NCI-H446 treated with DMSO at 0.1 percent for 48 hours (cell line): ENCODE results near the gene CCNG2.

Source experiments
- DNase-seq: peaks from one replicate; lab custom pipeline; 2025; lab: John Stamatoyannopoulos, UW

CCNG2 gene

DNA sequence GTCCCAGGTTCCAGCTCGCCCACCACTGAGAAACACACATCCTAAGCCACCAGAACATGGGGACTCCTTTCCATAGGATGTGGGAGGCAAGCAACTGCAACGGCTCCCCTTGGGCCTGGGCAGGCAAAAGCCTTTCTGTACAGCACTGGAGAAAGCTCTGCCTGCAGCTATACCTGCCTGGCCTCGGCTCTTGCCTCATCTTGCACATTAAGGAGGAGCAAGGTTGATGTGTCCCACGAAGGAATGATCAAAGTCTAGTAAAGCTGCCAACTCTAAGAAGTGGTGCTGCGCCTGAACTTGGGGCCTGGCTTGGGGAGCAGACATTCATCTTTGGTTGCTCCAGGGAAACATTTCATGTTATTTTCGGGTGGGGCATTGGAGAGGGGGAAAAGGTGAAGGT is 19.6 kb downstream of the CCNG2 start:
- no peak for DNase-seq

DNA sequence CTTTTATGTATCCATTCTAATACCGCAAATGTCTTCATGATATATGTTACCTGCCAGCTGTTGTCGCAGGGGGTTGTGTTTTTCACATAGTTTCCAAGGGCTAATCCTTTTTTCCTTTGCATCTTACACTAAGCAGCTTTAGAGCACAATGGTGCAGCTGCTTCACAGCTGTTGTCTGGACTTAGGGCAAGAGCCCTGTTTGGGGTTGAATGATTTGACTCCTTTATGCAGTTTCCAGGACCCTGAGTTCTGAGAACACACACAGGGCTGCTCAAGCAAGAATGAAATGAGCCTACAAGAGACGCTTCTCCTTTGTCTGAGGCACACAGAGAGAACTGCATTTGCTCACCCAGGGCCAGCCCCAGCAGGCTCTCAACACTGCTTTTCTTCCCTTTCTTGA is 20.2 kb downstream of the CCNG2 start:
- no peak for DNase-seq

DNA sequence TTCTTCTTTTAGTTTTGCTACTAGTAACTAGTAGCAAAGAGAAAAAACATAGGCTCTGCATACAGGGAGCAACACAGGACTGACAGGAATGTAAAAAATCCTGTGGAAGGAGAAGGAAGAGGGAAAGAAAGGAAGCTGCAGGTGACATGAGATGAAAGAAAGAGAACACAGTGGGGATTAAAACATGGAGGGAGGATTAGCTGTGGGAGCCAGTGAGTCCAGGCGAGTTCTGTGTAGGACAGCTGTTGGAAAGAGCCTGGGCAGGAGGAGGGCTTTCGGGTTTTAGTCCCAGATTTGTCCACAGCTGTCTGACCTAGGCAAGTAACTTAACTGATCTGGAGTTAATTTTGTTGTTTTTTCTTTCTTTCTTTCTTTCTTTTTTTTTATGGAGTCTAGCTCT is 21.6 kb downstream of the CCNG2 start:
- no peak for DNase-seq

DNA sequence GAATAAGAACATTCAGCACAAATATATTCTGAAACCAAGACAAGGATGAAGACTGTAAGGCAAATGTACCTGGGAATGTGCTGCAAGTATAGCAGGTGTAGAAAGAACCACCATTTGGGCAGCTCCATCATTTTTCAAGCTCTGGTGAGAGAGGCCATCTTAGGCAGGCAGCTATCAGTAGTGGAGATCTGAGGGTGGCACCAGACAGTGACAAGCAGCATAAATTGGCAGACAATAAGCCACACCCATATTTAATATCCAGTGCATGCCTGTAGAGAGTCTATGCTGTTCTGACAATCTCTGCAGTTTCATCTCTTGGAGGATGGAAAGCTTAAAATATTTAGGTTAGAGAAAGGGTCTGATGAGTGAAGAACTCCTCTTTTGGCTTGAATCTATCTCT is 22.5 kb downstream of the CCNG2 start:
- DNase-seq: no peak

DNA sequence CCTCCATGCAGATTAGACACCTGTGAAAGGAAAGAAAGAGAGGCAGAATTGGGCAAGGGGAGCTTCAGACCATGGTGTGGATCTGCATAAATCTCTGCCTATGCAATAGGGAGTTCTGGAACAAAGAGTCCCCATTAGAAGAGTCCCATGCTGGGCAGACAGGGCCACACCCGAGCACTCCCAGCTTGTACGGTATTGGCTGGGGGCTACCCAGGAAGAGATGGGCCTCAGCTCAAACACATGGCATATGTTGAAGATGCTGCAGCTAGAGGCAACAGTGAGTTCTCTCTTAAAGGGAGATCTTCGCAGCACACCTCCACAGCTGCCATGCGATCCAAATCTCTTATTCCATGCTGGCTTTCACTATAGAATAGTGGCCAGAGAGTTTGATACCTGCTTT is 24.7 kb downstream of the CCNG2 start:
- no peak for DNase-seq

DNA sequence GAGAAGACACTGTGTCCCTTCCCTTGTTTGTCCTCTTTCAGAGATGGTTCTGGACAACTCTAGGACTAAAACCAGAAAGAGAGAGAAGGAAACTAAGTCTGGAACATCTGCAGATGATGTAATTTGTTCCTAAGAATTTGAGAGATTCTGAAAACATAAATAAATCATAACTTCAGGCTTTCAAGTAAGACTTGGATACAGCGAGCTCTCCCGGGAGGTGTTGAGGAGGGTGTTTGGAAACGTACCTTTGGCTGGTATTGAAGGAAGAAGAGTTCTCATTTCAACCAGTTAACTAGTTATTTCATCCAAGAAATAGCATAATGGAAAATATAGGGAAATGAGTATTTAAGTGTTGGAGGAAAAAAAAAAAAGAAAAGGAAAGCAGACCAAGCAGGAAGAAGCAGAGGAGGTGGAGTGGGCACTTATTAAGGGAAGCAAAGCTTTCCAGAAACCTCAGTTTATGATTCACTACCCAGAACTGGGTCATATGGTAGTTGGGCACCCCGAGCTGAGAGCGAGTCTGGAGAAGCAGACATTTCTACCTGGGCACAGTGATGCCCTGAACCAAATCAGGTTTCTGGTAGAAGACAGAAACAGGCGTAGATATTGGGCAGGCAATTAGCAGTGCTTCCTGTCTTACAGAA is 26.9 kb downstream of the CCNG2 start:
- DNase-seq: no peak

DNA sequence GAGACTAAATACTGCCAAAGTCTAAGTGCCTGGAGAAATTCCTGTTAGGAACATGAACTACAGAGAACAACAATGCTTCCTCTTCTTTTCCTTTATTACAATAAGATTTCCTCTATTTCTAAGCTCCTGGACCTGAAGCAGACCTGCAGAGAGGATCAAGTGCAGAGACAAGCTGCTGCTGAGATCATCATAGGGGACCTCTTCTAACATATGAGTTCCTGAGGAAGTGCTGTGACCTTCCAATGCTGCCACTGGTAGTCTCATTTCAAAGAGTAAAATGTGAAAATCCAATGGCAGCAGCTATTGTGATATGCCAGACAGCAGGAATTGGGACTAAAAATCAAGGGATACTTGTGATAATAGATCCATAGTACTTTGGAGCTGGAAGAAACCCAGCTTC is 28.0 kb downstream of the CCNG2 start:
- no peak for DNase-seq

DNA sequence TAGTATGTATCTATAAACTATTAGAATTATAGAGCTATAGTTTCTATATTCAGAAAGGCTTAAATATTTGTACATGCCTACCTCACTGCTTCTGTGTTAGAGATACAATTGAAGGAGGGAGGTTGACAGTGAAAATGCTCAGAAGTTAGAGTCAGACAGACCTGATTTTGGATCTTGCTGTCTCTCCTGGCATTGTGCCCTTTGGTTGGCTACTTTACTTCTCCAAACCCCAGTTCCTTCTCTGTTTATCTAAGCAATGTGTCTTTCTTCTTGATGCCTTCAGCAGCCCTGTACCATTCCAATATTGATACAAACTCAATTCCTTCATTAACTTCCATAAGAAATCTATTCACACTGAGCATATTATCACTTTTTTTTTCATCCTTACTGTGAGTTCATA is 28.7 kb downstream of the CCNG2 start:
- DNase-seq: no peak

DNA sequence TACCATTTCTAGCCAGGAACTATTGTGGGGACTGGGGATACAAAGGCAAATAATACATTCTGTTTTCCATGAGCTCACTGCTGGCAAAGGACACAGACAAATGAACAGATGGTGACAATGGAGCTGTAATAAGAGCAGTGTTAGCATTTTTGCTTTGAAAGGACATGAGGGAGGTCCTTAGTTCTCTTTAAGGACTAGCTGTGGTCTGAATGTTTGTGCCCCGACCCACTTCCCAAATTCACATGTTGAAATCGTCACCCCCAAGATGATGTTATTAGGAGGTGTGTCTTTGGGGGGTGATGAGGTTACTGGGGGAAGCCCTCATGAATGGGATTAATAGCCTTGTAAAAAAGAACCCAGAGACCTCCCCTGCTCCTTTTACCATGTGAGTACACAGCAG is 30.3 kb downstream of the CCNG2 start:
- DNase-seq: peak; percentile 82

DNA sequence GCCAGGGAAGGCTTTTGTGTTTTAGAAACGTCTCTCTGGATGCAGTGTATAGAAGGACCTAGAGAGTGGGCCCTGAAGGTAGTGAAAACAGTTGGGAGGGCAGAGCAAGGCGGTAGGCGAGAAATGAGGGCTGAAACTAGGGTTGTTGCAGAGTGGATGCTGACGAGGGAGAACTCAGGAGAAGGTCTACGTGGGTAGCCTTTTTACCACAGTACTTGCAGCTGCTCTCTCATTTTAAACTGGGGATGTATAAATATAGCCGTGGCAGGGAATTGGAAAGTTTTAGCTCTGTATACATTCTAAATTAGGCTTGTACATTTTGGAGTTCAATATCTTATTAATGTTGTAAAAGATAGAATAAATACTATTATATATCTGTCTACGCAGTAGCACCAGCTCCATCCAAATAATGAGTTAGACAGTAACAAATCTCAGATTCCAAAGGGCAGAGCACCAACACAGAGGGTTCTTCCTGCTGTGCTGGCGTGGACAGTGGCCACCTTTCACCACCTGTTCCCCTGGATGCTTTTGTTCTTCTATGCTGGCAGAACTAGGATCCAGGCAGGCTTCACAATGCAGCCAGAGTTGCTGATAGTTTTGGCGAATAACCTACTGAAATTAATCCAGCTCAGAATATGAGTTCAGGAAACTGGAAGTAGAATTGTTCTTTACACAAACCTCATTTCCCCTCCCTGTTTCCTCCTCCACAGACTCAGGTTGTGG is 31.7 kb downstream of the CCNG2 start:
- DNase-seq: no peak

DNA sequence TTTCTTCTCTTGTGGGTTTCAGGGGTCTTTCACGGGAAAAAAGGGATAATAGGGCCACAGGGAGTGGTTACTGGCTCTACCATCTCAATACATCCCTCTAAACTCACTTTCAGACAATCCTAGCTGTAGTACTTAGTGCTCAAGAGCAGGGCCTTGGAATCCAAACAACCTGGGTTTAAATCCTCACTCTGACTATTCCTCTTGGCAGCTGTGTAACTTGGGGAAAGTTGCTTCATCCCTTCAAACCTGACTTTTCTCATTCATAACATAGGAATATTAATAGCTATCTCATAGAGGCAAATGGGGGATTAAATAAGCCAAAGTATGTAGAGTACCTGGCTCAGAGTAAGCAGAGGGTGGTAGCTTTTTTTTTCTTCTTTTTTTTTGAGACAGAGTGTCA is 32.4 kb downstream of the CCNG2 start:
- DNase-seq: no peak

DNA sequence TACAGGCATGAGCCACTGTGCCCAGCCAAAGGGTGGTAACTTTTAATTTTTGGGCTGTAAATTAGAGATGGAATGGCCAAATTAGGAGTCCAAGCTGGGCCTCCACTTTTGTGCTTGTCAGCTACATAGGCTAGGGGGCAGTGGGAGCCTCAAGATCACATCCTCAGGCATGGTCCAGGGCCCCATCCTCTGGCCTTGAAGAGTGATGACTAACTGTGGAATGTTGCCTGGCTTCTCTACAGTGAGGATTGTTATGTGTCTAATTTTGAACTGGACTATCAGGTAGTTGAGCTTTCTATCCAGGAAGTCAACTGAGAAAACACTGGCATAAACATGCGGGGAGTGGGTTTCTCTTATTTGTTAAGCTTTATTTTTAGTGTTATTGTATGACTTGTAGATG is 33.0 kb downstream of the CCNG2 start:
- no peak for DNase-seq

DNA sequence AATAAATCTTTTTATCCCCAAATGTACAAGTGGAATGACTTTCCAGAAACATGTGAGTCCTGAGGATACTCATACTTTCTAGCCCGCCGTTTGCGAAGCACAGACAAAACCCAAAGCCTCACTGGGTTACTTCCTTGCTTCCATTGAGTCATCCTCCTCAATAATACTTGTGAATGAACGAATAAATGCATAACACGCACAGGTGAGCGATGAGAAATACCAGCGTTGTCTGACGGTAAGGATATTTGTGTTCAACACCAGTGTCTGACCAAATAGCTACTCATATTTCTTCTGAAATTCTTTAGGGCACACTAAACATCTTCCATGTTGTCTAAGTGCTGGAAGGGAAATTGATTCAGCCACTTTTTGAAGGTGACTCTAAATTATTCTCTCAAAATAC is 36.0 kb downstream of the CCNG2 start:
- DNase-seq: no peak

DNA sequence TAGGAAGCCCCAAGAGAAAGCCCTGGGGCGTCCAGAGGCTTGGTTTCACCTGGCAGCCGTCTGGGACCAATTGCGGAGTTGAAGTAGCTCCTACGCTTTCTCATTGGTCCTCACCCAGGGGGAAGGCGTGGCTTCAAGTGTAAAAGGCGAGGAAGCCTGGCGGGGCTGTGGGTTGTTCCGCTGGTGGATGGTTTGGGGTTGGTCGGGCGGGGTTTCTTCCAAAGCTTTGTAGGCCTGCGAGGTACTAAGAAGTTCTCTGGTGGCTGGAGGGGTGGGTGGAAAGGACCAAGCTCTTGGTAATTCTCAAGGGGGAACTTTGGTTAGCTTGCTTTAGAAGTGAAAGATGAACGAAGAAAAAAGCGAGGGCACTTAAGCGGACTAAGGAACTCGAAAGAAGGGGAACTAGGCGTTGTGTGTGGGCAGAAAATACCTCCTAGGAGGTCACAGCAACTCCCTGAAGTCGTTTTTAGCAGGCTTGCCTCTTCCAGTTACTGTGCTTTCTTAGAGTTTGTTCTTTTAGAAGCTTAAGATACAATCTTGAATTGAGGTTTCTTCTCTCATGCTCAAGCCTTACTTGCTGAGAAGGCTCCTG is 36.6 kb downstream of the CCNG2 start:
- no peak for DNase-seq

DNA sequence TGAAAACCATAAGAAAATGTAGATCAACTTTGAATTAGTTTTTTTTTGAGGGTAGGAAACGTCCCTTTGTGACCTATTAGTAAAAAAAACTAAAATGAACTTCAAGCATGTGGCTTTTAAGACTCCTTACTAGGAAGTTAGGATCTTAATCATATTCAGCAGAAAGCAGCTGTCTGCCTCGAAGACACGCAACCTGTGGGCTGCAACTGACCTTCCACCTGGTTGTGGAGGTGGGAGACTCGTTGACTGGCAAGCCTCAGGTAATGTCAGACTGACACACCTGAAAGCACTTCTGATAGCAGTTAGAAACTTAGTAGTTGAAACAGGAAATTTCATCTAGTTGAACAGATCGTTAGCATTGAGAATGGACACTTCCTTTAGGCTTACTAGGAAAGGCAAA is 37.4 kb downstream of the CCNG2 start:
- DNase-seq: no peak

DNA sequence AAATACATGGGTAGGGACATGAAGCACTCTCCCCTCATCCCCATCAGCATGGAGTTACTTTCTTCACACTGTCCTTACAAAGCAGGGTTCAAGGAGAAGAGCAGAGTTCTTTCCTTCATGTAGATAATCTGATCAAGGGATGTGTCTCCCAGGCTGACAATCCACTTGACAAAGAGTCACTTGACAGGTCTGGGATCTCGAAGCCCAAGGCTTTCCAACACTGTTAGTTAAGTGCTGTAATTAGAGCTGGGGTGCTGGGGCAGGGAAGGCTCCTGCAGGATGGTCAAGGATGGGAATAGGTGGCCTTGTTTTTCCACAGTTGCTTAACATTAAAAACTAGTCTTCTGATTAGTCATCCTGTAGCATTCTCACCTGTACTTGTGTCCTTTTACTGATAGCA is 38.0 kb downstream of the CCNG2 start:
- no peak for DNase-seq

DNA sequence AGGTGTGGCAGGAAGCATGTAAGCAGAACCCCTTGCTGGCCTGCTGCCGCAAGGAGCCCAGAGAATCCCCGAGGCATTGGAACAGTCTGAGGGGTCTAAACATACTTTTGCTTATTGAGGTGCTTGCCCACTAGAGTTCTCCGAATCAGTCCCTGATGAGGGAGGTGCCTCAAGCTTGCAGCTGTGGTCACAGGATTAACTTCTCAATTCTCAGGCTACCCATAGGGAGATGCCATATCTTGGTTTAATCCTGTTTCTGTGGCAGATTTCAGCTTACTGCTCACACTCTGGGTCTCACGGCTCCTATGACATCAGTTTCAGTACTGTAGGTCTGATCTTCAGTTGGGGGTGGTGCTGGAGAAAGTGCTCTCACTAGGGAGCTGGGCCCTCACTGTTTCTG is 39.9 kb downstream of the CCNG2 start:
- no peak for DNase-seq

DNA sequence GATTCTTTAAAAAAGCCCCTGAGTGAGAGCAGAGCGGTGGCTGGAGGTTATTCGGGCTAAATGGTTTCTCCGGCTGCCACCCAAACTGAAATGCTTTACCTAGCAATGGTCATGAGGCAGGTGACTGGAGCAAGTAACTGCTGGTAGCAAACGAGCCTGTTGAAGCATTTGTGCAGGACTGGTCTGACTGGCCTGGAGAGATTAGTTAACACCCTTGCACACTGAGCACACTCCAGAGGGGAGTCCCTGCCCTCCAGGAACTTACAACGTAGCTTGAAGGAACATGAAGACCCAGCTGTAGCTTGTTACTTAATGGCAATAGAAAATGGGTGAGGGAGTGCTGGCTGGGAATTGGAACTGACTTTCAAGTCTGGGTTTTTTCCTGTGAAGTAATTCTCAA is 40.4 kb downstream of the CCNG2 start:
- DNase-seq: no peak

DNA sequence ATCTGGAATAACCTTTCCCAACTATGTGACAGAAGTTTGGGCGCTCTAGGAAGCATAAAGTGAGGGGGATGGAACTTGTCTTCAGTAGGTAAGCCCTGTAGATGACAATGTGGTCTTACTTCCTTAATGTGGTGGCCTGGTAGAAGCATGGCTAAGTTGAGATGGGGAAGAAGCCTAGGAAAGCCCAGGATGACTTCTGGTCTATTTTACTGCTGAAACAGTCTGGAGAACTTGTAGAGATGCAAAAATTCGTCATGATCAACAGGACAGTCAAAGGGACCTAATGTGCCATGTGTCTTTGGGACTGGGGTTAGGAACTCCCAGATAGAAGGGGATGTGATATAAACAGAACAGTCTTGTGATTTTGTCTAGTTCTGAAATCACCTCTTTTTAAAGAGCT is 40.8 kb downstream of the CCNG2 start:
- no peak for DNase-seq

DNA sequence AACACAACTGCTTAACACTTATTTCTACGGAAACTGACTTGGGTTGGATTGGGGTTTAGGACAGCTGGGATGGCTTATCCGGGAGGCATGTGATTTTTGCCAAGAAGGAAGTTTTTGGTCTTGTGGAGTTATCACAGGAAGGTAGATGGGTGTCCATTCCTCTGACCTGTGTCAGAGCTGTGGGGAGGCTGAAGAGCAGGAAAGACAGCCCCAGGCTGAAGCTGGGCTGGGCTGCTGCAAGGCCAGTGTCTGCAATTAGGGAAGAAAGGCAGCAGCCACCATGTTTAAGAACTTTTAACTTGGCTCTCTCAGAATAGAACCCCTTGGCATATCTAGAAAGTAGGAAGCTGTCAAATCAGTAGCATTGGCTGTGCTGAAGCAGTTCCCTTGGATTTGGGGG is 42.3 kb downstream of the CCNG2 start:
- no peak for DNase-seq

DNA sequence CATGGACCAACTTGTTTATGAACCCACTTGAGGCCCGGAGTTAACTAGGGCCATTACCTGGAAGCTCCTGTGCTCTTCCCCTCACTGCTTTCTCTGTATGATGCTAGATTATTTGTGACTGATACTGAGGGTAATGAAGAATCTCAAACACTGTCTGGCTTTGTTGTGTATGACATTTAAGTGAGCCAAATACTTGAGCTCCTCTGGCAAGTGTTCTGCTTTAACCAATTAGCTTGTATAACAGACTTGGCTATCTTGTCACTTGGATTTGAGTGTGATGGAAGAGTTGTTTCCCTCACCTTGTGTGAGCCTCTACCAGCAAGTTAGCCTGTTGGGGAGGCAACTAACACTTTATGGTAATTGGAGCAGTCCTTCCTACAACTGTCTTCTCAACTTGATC is 42.7 kb downstream of the CCNG2 start:
- DNase-seq: no peak

DNA sequence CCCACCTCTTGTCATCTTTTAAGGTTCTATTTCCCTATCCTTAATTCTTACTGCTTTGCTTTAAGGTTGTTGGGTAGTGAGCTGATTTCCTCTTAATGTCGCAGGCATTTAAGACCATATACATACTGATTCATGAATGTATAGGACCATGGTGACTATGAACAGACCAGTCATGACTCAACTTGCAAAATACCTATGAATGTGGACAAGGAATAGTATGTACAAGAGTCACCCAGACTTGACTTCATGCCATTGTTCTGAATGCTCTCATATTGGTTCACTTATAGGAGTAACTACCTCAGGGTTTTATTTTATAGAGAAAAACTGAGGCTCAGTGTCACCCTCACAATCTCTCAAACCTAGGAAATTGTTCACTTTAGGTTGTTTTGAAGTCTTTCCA is 44.3 kb downstream of the CCNG2 start:
- DNase-seq: no peak

DNA sequence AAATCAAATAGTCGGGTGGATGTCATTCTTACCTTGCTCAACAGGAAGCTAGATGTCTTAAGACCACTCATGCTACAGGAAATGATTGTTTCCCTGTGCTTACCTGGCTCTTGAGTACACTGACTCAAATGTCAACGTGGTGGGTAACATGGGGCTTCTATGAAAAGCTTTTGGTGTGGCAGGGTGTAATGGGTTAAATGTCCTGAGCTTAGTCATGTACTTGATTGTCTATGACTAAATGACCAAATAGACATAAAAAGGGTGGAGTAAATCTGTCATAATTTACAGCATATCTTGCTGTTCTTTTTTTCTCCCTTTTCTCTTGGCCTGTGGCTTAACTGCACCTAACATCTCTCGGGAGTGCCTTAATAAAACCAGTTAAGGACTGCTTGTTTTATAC is 44.9 kb downstream of the CCNG2 start:
- DNase-seq: no peak

DNA sequence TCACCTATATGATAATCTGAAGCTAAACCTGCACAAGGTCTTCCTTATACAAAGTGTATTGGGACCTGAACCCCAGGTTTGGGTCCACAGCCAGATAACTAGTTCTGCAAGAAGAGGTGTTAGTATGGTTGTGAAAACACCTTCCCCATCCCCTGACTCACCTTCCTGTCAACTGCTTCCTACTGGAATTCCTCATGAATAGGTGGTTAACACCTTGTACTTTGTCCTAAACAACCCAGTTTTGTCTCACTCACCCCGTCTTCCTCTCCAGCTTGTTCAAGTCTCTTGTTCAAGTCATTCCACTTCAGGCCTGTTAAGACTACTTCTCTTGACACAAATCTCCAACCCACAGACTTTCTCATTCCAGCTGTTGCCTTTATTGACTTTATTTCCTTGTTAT is 45.5 kb downstream of the CCNG2 start:
- DNase-seq: no peak
